Measurements from ENCODE around the gene HOXB1.

DNA sequence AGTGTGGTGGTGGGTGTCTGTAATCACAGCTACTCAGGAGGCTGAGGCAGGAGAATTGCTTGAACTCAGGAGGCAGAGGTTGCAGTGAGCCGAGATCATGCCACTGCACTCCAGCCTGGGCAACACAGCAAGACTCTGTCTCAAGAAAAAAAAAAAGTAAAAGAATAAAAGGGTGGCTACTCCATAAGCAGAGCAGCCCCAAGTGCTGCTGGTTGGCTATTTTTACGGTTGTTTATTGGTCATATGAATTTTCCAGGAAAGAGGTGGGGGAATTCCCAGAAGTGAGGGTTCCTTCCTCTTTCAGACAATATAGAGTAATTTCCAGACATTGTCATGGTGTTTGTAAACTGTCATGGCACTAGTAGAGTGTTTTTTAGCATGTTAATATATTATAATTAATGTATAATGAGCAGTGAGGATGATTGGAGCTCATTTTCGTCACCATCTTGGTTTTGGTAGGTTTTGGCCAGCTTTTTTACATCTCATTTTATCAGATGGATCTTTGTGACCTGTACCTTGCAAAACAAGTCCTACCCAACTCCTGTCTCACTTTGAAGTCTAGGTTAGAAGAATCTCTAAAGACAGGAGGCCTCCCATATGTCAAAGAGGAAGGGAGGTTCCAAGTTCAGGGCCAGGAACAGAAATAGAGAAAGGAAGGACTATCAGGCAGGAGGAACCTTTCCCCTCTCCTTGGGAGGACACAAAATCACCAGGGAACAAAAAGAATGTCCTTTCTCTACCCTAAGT lies 39.1 kb downstream of the HOXB1 start:
- TF ChIP-seq EZH2 (IDR thresholded peaks at IDR 0.05; ENCODE audit: low read length), result no peak
- TF ChIP-seq, protein P1, sequence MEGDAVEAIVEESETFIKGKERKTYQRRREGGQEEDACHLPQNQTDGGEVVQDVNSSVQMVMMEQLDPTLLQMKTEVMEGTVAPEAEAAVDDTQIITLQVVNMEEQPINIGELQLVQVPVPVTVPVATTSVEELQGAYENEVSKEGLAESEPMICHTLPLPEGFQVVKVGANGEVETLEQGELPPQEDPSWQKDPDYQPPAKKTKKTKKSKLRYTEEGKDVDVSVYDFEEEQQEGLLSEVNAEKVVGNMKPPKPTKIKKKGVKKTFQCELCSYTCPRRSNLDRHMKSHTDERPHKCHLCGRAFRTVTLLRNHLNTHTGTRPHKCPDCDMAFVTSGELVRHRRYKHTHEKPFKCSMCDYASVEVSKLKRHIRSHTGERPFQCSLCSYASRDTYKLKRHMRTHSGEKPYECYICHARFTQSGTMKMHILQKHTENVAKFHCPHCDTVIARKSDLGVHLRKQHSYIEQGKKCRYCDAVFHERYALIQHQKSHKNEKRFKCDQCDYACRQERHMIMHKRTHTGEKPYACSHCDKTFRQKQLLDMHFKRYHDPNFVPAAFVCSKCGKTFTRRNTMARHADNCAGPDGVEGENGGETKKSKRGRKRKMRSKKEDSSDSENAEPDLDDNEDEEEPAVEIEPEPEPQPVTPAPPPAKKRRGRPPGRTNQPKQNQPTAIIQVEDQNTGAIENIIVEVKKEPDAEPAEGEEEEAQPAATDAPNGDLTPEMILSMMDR (optimal IDR thresholded peaks at IDR 0.05 in 1 of 3, IDR thresholded peaks at IDR 0.05 in 1 of 3, conservative IDR thresholded peaks at IDR 0.05 in 1 of 3; ENCODE audit: extremely low read depth in 1 of 3, insufficient read depth in 2 of 3, low read length in 3 of 3), result no peak

Data from keratinocyte (primary cell).